ENCODE results near the gene PAK1IP1. TPM values are rescaled to one million over a fixed set of nuclear protein-coding genes. Genes with fewer than 3 reads are reported as not detected.

PAK1IP1 gene
- total RNA-seq, 1 donor from 2014 or later = 28.8 TPM

GRCh38 chr6:10668126-10668917 is 26.4 kb upstream of the PAK1IP1 start:
- no peaks in the 10 kb centered on the region for H3K36me3 ChIP-seq
- no peak for DNase-seq (ENCODE audit: low spot score)
- TF ChIP-seq EZH2 (IDR thresholded peaks at IDR 0.05) = no peak
- no peak for TF ChIP-seq EZH2phosphoT487 (IDR thresholded peaks at IDR 0.05)
- TF ChIP-seq, protein P1, sequence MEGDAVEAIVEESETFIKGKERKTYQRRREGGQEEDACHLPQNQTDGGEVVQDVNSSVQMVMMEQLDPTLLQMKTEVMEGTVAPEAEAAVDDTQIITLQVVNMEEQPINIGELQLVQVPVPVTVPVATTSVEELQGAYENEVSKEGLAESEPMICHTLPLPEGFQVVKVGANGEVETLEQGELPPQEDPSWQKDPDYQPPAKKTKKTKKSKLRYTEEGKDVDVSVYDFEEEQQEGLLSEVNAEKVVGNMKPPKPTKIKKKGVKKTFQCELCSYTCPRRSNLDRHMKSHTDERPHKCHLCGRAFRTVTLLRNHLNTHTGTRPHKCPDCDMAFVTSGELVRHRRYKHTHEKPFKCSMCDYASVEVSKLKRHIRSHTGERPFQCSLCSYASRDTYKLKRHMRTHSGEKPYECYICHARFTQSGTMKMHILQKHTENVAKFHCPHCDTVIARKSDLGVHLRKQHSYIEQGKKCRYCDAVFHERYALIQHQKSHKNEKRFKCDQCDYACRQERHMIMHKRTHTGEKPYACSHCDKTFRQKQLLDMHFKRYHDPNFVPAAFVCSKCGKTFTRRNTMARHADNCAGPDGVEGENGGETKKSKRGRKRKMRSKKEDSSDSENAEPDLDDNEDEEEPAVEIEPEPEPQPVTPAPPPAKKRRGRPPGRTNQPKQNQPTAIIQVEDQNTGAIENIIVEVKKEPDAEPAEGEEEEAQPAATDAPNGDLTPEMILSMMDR (IDR thresholded peaks at IDR 0.05) = no peak
- H3F3A ChIP-seq (ENCODE audit: low read depth) = no peaks in the 10 kb centered on the region
- H2AFZ ChIP-seq (replicated peaks) = no peak overlapping the region
- H3K27me3 ChIP-seq = no peaks in the 10 kb centered on the region
- no peaks in the 10 kb centered on the region for H3K36me3 Mint-ChIP-seq
- no peak overlapping the region for H3K27ac Mint-ChIP-seq
- no peak overlapping the region for H3K4me3 ChIP-seq
- H3K27me3 Mint-ChIP-seq (ENCODE audit: insufficient read depth, low read depth) = no peaks in the 10 kb centered on the region
- H3K4me1 ChIP-seq = no peaks in the 10 kb centered on the region
- peaks cover 13% of the 10 kb centered on the region for H3K9me3 Mint-ChIP-seq
- no peak overlapping the region for H3K4me2 ChIP-seq
- no peaks in the 10 kb centered on the region for H3K4me1 Mint-ChIP-seq
- H4K20me1 ChIP-seq (ENCODE audit: low read depth) = no peaks in the 10 kb centered on the region
- H3K79me2 ChIP-seq (ENCODE audit: low read depth) = no peaks in the 10 kb centered on the region
- no peak overlapping the region for H3K4me3 Mint-ChIP-seq
- no peak overlapping the region for H3K9ac ChIP-seq
- no peaks in the 10 kb centered on the region for H3K9me3 ChIP-seq (ENCODE audit: low read depth)
- no peak overlapping the region for H3K27ac ChIP-seq

DNA sequence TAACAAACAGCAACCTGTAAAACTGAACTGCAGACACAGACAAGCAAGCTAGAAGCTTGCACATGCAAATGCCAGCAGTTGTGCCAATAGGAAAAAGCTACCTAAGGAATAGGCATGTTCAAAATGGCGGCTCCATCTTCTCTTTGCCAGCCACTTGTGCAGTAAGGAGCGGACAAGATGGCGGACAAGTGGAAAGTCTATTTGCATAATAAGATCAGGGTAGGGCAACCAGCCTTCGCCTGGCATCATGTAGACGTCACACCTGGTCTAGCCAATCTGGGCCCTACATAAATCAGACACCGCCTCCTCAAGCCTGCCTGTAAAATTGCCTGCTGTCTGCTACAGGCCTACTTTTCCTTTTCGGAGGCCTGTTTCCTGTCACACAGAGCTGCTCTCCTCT is 18.4 kb upstream of the PAK1IP1 start:
- H3K4me1 ChIP-seq = no peaks in the 10 kb centered on the region

DNA sequence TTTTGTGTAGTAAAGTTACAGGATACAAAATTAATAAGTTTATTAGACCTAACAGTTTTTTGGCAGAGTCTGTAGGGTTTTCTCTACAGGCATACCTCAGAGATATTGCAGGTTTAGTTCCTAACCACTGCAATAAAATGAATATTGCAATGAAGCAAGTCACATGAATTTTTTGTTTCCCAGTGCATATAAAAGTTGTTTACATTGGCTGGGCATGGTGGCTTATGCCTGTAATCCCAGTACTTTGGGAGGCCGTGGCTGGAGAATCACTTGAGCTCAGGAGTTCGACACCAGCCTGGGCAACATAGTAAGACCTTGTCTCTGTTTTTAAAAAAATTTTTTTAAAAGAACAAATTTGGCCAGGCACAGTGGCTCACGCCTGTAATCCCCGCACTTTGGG is 16.3 kb upstream of the PAK1IP1 start:
- no peak overlapping the region for H3K27ac ChIP-seq
- no peaks in the 10 kb centered on the region for H3K9me3 Mint-ChIP-seq
- H3K27me3 Mint-ChIP-seq (ENCODE audit: insufficient read depth, low read depth) = no peaks in the 10 kb centered on the region
- H3K9me3 ChIP-seq (ENCODE audit: low read depth) = no peaks in the 10 kb centered on the region
- H3K36me3 Mint-ChIP-seq = no peaks in the 10 kb centered on the region
- no peak overlapping the region for H3K4me3 Mint-ChIP-seq
- TF ChIP-seq EZH2phosphoT487 (IDR thresholded peaks at IDR 0.05) (no peak), EZH2 (IDR thresholded peaks at IDR 0.05) (no peak)
- TF ChIP-seq, protein P1 (IDR thresholded peaks at IDR 0.05) = no peak
- no peak overlapping the region for H3K4me3 ChIP-seq
- no peaks in the 10 kb centered on the region for H3K4me1 Mint-ChIP-seq
- H3K4me1 ChIP-seq = no peaks in the 10 kb centered on the region
- no peak for DNase-seq (ENCODE audit: low spot score)
- no peaks in the 10 kb centered on the region for H4K20me1 ChIP-seq (ENCODE audit: low read depth)
- H3K4me2 ChIP-seq = no peak overlapping the region
- no peaks in the 10 kb centered on the region for H3F3A ChIP-seq (ENCODE audit: low read depth)
- no peaks in the 10 kb centered on the region for H3K79me2 ChIP-seq (ENCODE audit: low read depth)
- H2AFZ ChIP-seq (replicated peaks) = no peak overlapping the region
- H3K9ac ChIP-seq = no peak overlapping the region
- H3K27me3 ChIP-seq = no peaks in the 10 kb centered on the region
- no peak overlapping the region for H3K27ac Mint-ChIP-seq
- H3K36me3 ChIP-seq = no peaks in the 10 kb centered on the region

More for the DNA sequence above, 18.4 kb upstream of the PAK1IP1 start:
- Histone ChIP-seq H3K27ac (no peak overlapping the region), H3K4me3 (no peak overlapping the region), H3K79me2 (ENCODE audit: low read depth) (no peaks in the 10 kb centered on the region), H4K20me1 (ENCODE audit: low read depth) (no peaks in the 10 kb centered on the region), H3F3A (ENCODE audit: low read depth) (no peaks in the 10 kb centered on the region), H2AFZ (replicated peaks) (no peak overlapping the region), H3K27me3 (no peaks in the 10 kb centered on the region), H3K36me3 (no peaks in the 10 kb centered on the region), H3K9ac (no peak overlapping the region), H3K9me3 (ENCODE audit: low read depth) (no peaks in the 10 kb centered on the region), H3K4me2 (no peak overlapping the region)
- no peak for DNase-seq (ENCODE audit: low spot score)
- no peak for TF ChIP-seq EZH2phosphoT487 (IDR thresholded peaks at IDR 0.05)
- TF ChIP-seq EZH2 (IDR thresholded peaks at IDR 0.05) = no peak
- TF ChIP-seq, protein P1 (IDR thresholded peaks at IDR 0.05) = no peak
- Mint-ChIP-seq H3K4me1 (no peaks in the 10 kb centered on the region), H3K9me3 (no peaks in the 10 kb centered on the region), H3K4me3 (no peak overlapping the region), H3K27me3 (ENCODE audit: insufficient read depth, low read depth) (no peaks in the 10 kb centered on the region), H3K36me3 (no peaks in the 10 kb centered on the region), H3K27ac (no peak overlapping the region)
